HUES6 (cell line): ENCODE data around the gene TNS3.

Experiments used
- H3K27ac ChIP-seq: 2 replicates; pipeline ENCODE4 v1.7.0; 2013; ENCODE audit warnings: low read depth, mild to moderate bottlenecking, low read length, inconsistent platforms
- H3K27me3 ChIP-seq: 2 replicates; pipeline ENCODE4 v1.6.1; 2013; ENCODE audit warnings: low read length; ENCODE audit not compliant: control insufficient read depth, insufficient read depth
- H3K36me3 ChIP-seq: 2 replicates; pipeline ENCODE4 v1.6.1; 2013; ENCODE audit warnings: low read length; ENCODE audit not compliant: control insufficient read depth, insufficient read depth
- H3K4me1 ChIP-seq: 2 replicates; pipeline ENCODE4 v1.6.1; 2013; ENCODE audit warnings: low read length; ENCODE audit not compliant: control insufficient read depth, insufficient read depth
- H3K4me3 ChIP-seq: 2 replicates; pipeline ENCODE4 v1.5.1; 2013; ENCODE audit warnings: low read depth, low read length
- H3K9ac ChIP-seq: one replicate; pipeline ENCODE4 v1.6.1; 2013; ENCODE audit warnings: mild to moderate bottlenecking, low read length
- H3K9me3 ChIP-seq: 2 replicates; pipeline ENCODE4 v1.6.1; 2013; ENCODE audit warnings: low read depth, low read length; ENCODE audit not compliant: control insufficient read depth, insufficient read depth

The TNS3 gene

DNA sequence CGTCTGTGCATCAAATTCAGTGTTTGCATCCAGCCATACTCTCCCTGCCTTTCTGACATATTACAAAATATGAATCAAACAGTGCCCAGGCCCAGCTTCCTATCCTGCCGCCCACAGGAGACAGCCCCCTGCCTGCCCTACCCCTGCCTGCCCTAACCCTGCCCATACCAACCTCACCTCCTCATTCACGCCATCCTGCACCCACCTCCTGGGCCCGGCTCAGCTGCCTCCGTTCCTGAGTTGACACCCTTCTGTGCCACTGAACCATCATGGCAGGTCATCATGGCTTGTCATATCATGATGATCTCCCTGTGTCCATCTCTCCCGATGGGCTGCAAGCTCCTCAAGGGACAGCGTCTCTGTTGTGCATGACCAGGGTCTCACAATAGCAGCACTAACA, 72.3 kb downstream of the TNS3 start:
- Histone ChIP-seq H3K9ac (no peak overlapping the region), H3K36me3 (peaks cover 10% of the 10 kb centered on the region; the same call in 1 of the 2 replicates), H3K9me3 (peaks cover 3% of the 10 kb centered on the region; the same call in 1 of the 2 replicates), H3K4me1 (peaks cover 11% of the 10 kb centered on the region; the same call in 1 of the 2 replicates), H3K4me3 (no peak overlapping the region), H3K27ac (no peak overlapping the region), H3K27me3 (no peaks in the 10 kb centered on the region)

DNA sequence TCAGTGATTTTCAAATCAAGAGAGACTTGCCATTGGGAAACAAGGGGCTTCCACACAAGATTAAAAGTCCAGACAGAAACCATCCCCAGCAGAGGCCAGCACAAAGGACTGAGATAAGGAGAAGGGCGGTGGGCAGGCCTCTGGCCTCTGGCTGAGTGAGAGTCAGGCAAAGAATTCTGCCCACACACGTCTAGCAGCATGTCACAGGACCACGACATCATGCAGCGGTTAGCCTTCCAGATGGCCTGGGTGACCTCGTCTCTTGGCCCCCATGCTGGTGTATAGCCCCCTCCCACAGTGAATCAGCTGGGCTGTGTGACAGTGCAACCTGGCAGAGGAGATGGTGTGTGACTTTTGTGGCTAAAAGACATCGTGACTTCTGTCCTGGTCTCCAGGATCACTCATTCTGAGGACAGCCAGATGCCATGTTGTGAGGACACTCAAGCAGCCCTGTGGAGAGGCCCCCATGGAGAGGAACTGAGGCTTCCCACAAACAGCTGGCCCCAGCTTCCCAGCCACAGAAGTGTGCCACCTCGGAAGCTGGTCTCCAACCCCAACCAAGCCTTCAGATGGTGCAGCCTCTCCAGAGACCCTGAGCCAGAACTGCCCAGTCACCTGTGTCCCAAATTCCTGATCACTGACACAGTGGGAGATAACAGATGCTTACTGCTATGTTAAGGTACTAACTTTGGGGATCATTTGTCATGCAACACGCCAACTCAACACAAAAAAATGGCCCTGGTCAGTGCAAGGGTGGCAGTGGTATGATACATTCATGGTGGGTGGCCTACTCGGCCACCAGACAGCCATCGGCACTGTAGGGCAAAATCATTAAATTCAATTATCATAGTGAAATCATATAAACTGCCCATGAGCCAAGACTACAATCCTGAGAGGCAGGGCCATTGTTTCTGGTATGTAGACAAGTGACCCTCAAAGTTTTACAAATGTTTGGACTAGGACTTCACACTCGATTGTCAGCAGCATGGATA, 73.2 kb downstream of the TNS3 start:
- Histone ChIP-seq H3K9me3 (peaks cover 3% of the 10 kb centered on the region; the same call in 1 of the 2 replicates), H3K4me3 (no peak overlapping the region), H3K36me3 (peaks cover 10% of the 10 kb centered on the region; the same call in 1 of the 2 replicates), H3K27me3 (no peaks in the 10 kb centered on the region), H3K4me1 (peaks cover 4% of the 10 kb centered on the region; the same call in 1 of the 2 replicates), H3K9ac (no peak overlapping the region), H3K27ac (no peak overlapping the region)

DNA sequence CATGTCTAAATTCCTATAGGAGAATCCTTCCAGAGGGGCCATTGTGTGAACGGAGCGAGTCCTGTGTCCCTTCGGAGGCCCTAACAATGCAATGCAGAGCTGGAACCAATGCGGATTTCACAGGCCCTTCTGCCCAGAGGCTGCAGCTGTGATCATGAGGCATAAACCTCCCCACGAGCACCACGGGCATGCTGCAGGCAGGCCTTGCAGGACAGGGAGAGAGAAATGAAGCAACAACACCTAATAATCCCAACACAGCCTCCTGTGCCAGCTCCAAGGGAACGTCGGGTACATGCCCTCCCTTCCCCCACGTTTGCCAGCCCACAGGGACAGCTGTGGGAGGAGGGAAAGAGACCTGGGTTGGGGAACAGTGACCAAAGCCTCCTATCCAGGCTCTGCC, 74.4 kb downstream of the TNS3 start:
- Histone ChIP-seq H3K9me3 (peaks cover 3% of the 10 kb centered on the region; the same call in 1 of the 2 replicates), H3K36me3 (peaks cover 10% of the 10 kb centered on the region; the same call in 1 of the 2 replicates), H3K4me3 (no peak overlapping the region), H3K4me1 (peaks cover 12% of the 10 kb centered on the region; the same call in 1 of the 2 replicates), H3K9ac (no peak overlapping the region), H3K27me3 (no peaks in the 10 kb centered on the region), H3K27ac (no peak overlapping the region)

DNA sequence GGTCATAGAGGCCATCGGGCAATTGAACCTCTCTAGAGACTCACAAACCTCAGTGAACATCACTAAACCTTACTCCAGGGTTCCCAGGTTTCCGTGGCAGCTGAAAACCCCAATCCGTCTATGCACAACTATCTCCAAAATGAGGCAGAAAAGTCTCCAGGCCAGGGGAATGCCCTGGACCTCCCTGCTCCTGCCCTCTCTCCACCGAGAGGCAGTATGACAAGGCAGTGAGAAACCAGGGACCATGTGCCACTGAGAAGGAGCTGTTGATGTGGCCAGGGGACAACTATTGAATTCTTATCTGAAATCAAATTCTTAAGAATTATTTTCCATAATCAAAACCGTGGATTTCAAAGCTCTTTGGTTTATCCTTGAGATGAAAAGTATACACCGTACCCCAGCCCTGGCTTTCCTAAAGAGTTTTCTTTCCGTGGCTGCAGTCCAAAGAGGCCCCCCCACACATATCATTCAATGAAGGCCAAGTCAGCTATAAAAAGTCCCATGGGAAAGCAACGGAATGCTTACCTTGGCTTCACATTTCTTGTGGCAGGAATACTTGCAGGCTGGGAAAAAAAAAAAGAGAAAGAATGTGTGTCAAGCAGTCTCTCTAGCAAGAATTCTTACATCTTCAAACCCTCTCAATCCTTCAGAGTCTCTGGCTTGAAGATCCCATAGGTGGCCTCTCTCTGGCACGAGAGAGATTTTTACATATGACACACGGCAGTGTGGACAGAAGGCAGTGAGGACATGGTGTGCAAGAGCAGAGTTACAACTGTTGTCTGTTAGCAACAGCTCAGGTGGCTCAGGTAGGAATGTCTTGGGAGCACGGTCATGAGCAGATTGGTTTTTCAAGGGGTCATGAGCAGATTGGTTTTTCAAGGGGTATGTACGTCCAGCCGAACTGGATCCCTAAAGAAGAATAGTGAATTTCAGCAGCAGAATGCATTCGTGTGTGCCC, 75.2 kb downstream of the TNS3 start:
- peaks cover 10% of the 10 kb centered on the region; the same call in 1 of the 2 replicates for H3K36me3 ChIP-seq

DNA sequence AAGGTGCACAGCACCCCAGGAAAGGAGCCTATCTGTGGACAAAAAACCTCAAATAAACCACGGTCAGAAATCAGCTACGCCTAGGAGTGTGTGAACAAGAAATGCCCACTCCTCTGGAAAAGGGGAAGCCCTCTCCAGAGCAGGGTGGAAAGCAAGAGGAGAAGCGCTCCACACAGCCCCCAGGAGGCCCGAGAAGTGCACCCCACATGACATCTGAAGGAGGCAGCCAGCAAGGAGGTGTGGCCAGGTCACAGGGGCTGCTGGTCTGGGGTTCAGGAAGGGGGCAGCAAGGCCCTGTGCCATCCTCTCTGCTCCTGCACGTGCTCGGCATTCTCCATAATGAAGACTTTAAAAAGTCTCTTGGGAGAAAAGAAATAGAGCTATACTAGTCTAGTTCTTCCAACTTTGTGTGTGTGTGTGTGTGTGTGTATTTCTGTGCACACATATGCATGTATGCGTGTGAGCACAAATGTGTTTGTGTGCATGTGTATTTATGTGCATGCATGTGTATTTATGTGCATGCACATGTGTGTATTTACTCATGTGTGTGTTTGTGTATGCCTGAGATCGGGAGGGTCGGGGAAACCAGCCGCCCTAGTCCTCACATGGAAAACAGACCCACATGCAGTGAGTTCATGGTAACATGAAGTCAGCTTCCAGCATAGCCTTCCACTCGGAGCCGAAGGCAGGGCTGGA, 76.5 kb downstream of the TNS3 start:
- Histone ChIP-seq H3K4me1 (peaks cover 23% of the 10 kb centered on the region; the same call in 1 of the 2 replicates), H3K36me3 (peaks cover 10% of the 10 kb centered on the region; the same call in 1 of the 2 replicates)

More for the DNA sequence above, 75.2 kb downstream of the TNS3 start:
- H3K9me3 ChIP-seq: peaks cover 3% of the 10 kb centered on the region; the same call in 1 of the 2 replicates
- H3K9ac ChIP-seq: no peak overlapping the region
- peaks cover 18% of the 10 kb centered on the region; the same call in 1 of the 2 replicates for H3K4me1 ChIP-seq
- H3K27me3 ChIP-seq: no peaks in the 10 kb centered on the region
- H3K4me3 ChIP-seq: no peak overlapping the region
- H3K27ac ChIP-seq: no peak overlapping the region

DNA sequence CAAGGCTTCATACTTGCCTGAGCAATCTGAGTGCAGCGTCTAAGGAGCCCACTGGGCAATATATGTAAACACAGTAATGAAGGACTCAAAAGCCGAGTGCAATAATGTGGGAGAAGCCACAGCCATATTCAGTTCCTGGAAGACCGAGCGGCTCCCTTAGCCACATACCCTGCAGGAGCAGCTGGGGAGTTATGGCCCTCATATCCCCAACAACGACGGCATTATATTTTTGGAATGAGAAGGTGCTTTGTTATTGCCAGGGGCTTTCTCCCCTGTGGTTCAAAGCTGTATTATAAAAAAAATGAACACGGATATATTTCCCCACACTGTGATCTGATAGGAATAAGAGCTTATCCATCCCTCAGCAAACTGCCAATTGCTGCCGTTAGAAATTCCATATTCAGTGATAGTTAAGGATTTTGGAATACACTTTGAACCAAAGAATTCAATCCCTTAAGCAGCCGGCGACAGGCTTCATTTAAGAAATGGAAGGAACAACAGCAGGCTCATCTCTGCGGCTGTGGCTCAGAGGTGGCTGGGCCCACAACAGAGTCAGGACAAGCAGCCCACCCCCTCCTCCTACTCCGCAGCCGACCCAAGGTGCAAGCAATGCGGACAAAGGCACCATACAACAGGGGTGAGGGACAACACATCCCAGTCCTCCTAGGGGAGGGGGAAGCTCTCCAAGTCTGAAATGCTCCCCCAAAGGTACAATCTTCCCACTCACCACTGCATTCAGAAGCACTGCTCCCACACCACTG, 77.2 kb downstream of the TNS3 start:
- H3K27me3 ChIP-seq: no peaks in the 10 kb centered on the region
- H3K4me1 ChIP-seq: peaks cover 23% of the 10 kb centered on the region; the same call in 1 of the 2 replicates
- H3K9me3 ChIP-seq: peaks cover 3% of the 10 kb centered on the region; the same call in 1 of the 2 replicates
- H3K4me3 ChIP-seq: no peak overlapping the region
- no peak overlapping the region for H3K27ac ChIP-seq
- H3K9ac ChIP-seq: no peak overlapping the region
- H3K36me3 ChIP-seq: peaks cover 10% of the 10 kb centered on the region; the same call in 1 of the 2 replicates

More for the DNA sequence above, 76.5 kb downstream of the TNS3 start:
- Histone ChIP-seq H3K9me3 (peaks cover 3% of the 10 kb centered on the region; the same call in 1 of the 2 replicates), H3K27me3 (no peaks in the 10 kb centered on the region), H3K4me3 (no peak overlapping the region), H3K27ac (no peak overlapping the region), H3K9ac (no peak overlapping the region)

DNA sequence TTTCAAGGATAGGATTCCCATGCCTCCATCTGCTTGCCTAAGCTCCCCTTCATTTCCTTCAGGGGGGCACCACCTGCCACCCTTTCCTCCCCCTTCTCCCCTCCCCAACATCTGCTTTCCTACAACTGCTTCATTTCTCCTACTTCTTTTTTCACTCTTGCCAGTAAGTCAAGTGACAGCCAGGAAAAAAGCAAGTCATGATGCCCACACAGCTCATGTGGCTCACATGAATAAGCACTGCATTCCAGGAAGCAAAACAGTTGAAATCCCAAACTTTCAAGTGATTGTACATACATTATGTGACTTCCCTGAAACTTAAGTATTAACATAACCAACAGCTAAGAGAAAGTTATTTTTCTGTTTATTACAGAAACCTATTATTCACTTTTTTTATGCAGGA, 78.6 kb downstream of the TNS3 start:
- 0 out of 2 replicates have a peak, but pooled peaks cover 5% of the 10 kb centered on the region for H3K36me3 ChIP-seq
- H3K9me3 ChIP-seq: no peaks in the 10 kb centered on the region
- peaks cover 28% of the 10 kb centered on the region; the same call in 1 of the 2 replicates for H3K4me1 ChIP-seq
- no peaks in the 10 kb centered on the region for H3K27me3 ChIP-seq
- no peak overlapping the region for H3K9ac ChIP-seq
- no peak overlapping the region for H3K4me3 ChIP-seq
- no peak overlapping the region for H3K27ac ChIP-seq

DNA sequence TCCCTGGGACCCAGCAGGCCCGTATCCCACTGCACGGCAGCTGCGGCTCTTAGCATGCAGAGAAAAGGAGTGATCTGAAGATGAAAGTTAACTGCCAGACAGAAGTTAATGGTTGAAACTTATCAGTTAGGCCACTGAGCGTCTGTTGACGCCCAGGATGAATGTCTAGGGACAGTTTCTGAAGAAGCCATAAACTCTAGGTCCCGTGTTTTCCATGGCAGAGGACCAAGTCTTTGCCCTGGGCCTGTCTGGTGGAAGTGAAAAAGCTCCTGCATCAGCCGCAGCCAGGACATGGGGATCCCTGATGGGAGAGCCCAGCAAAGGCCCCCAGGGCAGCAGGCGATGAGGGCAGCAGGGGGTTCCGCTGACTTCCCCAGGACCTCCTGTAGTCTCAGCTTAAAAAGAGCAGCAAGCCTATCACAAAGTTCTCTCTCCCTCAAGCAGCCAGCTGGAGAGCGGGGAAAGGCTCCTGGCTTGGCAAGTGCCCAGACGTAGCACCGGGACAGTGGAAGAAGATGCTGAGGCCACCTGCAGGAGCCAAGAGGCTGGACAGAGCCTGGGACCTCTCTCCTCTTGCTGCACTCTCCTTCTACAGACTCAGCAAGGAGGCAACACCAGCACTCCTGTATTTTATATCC, 79.6 kb downstream of the TNS3 start:
- Histone ChIP-seq H3K4me1 (peaks cover 32% of the 10 kb centered on the region), H3K27ac (no peak overlapping the region), H3K9ac (no peak overlapping the region), H3K9me3 (no peaks in the 10 kb centered on the region), H3K27me3 (no peaks in the 10 kb centered on the region), H3K36me3 (0 out of 2 replicates have a peak, but pooled peaks cover 5% of the 10 kb centered on the region), H3K4me3 (no peak overlapping the region)

DNA sequence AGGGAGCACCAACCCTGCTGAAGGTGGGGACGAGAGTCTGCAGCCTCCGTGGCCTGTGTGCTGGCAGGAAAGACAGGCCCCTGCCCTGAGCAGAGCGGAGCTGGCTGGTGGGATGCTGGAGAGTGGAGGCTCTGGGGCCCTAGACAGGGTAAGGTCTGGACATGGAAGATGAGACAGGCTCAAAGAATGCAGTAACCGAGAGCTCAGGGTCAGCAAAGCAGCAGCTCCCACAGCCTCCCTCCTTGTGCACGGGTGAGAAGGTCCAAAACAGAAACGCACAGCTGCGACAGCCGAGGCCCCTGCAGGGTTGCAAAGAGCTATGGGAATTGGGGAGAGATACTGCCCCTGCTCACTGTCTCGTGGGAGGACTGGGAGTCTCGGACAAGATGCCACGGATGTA, 80.5 kb downstream of the TNS3 start:
- no peaks in the 10 kb centered on the region for H3K27me3 ChIP-seq
- 0 out of 2 replicates have a peak, but pooled peaks cover 5% of the 10 kb centered on the region for H3K36me3 ChIP-seq
- peaks cover 39% of the 10 kb centered on the region for H3K4me1 ChIP-seq
- H3K9ac ChIP-seq: no peak overlapping the region
- H3K27ac ChIP-seq: no peak overlapping the region
- no peak overlapping the region for H3K4me3 ChIP-seq
- no peaks in the 10 kb centered on the region for H3K9me3 ChIP-seq
